ENCODE results near the gene GUCY1A2.
"Not testable (repeated sequence)": the region's sequence is repeated elsewhere in the genome, so short reads cannot be mapped to it uniquely, and the experiment has no call there.

GUCY1A2 gene

GRCh38 chr11:106813806-106814205 is 204.5 kb downstream of the GUCY1A2 start:
- no peak overlapping the region for H3K4me3 ChIP-seq (replicated peaks; ENCODE audit: low read depth, low read length)
- no peak for TF ChIP-seq CTCF (IDR thresholded peaks at IDR 0.05; ENCODE audit: low read length, missing control alignments)
- no peak for DNase-seq (ENCODE audit: low read depth)

- TF ChIP-seq CTCF (IDR thresholded peaks at IDR 0.05; ENCODE audit: low read length, missing control alignments), result no peak
- H3K4me3 ChIP-seq (replicated peaks; ENCODE audit: low read depth, low read length), result no peak overlapping the region
- peak; percentile 18 for DNase-seq (ENCODE audit: low read depth)
Measured at GRCh38 chr11:106794058-106794457, 224.2 kb downstream of the GUCY1A2 start.

- DNase-seq (ENCODE audit: low read depth), result no peak
- no peak for TF ChIP-seq CTCF (IDR thresholded peaks at IDR 0.05; ENCODE audit: low read length, missing control alignments)
- H3K4me3 ChIP-seq (replicated peaks; ENCODE audit: low read depth, low read length), result no peak overlapping the region
Measured at GRCh38 chr11:106789406-106789805, 228.9 kb downstream of the GUCY1A2 start.

GRCh38 chr11:106787454-106787853 is 230.8 kb downstream of the GUCY1A2 start:
- no peak for TF ChIP-seq CTCF (IDR thresholded peaks at IDR 0.05; ENCODE audit: low read length, missing control alignments)
- H3K4me3 ChIP-seq (replicated peaks; ENCODE audit: low read depth, low read length), result no peak overlapping the region
- DNase-seq (ENCODE audit: low read depth), result no peak

GRCh38 chr11:106785913-106786650 is 232.2 kb downstream of the GUCY1A2 start:
- peak; percentile 29 for DNase-seq (ENCODE audit: low read depth)
- no peak overlapping the region for H3K4me3 ChIP-seq (replicated peaks; ENCODE audit: low read depth, low read length)
- TF ChIP-seq CTCF (IDR thresholded peaks at IDR 0.05; ENCODE audit: low read length, missing control alignments), result no peak

- H3K4me3 ChIP-seq (replicated peaks; ENCODE audit: low read depth, low read length); DNase-seq (ENCODE audit: low read depth): not testable (repeated sequence)
Measured at GRCh38 chr11:106777302-106777701, 241.0 kb downstream of the GUCY1A2 start.

- DNase-seq (ENCODE audit: low read depth), result peak; percentile 54
- TF ChIP-seq CTCF (IDR thresholded peaks at IDR 0.05; ENCODE audit: low read length, missing control alignments), result no peak
- H3K4me3 ChIP-seq (replicated peaks; ENCODE audit: low read depth, low read length), result no peak overlapping the region
Measured at GRCh38 chr11:106770489-106771085, 247.7 kb downstream of the GUCY1A2 start.
